HG03108 (cell line): ENCODE data around the gene NELFA.
"Not testable (repeated sequence)": the region's sequence is repeated elsewhere in the genome, so short reads cannot be mapped to it uniquely, and the experiment has no call there.

Experiments
- ATAC-seq: cut with Tn5 transposase; IDR thresholded peaks from one replicate; pipeline ENCODE4 v1.9.1; 2021; ENCODE audit warnings: moderate library complexity; ENCODE audit not compliant: unreplicated experiment

Gene NELFA

DNA sequence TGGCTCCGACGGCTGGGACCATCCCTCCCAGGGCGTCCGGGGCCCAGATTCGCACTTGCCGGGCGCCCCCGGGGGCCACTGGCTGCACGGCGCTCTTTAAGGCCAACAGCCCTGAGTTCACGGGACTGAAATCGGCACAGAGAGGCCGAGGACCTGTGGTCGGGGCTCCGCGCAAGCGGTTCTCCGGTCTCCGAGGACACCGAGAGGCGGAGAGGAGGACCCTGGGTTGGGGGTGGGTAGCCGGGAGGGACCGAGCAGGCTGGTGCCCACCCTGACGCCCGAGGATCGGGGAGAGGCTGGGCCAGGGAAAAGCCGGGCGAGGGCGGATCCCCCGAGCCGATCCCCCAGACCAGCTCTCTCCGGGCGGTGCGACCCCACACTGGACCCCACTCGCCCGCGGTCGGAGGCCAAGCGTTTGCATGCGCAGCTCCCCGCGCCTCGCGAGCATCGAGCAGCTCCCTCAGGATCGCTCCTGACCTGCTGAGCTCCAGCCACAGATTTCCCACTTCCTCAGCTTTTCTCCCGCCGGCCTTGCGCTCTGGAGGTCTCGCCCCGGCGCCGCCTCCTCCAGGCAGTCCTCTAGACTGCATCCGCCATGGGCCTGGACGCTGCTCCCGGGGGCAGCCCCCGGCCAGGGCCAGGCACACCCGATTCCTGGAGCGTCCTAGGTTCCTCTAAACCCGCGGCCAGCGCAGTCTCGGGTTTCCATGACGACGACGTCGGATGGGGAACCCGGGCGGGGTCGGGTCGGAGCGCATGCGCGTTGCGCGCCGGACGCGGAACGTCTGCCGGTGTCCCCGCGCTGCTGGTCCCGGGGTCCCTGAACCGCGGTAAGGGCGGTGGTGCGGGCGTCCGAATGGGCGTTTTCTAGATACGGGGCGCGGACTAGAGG is 32.7 kb upstream of the NELFA start:
- ATAC-seq = no peak

DNA sequence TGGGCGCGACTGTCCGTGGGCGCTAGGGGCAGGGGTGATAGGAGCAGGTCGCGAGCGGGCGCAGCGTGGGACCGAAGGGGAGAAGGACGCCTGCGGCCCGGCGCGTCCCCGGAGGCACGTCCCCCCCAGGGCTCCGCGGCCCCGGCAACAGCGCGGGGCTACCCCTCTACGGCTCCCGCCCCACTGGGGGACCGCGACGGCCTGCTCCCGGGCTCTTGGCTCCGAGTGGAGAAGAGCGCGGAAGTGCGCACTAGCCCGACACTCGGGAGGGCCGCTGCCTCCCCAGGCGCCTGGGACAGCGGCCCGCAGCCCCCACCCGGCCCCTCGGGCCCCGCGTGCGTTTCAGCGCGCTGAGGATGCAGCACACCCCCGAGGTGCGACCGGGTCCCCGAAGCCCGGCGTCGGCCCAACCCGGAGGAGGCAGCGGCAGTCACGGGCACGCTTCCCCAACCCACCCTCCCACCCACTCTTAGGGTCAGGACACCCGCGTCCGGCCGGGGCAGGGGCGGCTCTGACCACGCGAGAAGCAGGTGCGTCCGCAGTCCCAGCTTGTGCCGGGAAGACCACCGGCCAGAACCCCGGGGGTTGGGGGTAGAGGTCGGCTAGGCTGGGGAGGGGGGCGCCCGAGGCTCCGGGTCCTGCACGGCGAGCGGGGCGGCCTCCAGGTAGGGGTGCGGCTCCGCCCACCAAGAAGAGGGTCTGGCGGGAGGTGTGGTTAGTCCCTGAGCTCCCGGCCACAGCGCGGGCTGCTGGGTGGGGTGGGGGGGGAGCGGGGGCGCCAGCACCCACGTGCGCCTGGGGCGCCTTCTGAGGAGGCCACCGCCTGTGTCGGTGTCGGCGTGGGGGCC is 31.8 kb upstream of the NELFA start:
- ATAC-seq = no peak

GRCh38 chr4:2036866-2037265 is 28.1 kb upstream of the NELFA start:
- ATAC-seq = no peak

- ATAC-seq = no peak
Observed at GRCh38 chr4:2036327-2036726, 27.6 kb upstream of the NELFA start.

- ATAC-seq = not testable (repeated sequence)
Observed at GRCh38 chr4:2031161-2031560, 22.4 kb upstream of the NELFA start.

GRCh38 chr4:2027120-2027519 is 18.3 kb upstream of the NELFA start:
- not testable (repeated sequence) for ATAC-seq

DNA sequence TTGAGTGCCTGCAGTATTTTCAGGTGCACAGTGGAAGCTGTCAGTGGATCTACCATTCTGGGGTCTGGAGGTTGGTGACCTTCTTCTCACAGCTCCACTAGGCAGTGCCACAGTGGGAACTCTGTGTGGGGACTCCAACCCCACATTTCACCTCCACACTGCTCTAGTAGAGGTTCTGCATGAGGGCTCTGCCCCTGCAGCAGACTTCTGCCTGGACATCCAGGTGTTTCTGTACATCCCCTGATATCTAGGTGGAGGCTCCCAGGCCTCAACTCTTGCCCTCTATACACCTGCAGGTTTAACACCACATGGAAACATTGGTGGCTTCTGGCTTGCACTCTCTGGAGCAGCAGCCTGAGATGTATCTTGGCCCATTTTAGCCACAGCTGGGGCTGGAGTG is 17.0 kb upstream of the NELFA start:
- ATAC-seq = no peak

DNA sequence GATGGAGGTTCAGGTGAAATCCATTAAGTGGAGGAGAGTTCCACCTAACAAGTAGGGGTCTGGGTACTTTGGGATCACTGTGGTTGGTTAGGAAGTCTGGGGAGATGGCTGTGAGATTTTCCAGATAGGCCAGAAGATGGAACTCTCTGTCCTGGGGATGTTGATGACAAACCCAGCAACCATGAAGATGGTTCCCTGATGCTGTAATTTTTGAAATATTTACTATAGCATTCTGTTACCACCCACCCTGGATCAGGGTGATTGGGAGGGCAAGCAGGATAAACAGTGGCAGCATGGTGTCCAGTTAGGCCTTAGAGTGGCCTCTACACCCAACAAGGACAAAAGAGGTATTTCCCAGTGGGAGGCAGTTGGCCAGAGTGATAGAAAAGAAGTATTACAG is 15.9 kb upstream of the NELFA start:
- ATAC-seq = no peak

GRCh38 chr4:2021358-2022018 is 12.7 kb upstream of the NELFA start:
- ATAC-seq = not testable (repeated sequence)

DNA sequence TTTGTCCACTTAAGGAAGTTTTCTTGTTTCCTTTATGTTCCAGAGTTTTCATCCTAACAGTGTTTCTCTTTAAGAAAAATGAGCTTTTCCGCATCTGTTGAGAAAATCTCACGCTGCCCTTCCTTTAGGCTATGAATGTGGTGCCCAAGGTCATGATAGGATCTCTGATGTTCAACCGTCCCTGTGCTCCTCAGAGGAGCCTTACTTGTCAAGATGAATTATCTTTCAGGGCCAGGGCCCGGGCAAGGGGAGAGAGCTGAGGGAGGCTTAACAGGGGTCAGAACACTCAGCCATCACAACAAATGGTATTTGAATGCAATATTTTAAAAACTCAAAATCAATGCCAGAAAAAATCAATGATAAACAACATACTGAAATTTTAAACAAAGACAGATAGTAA is 6.2 kb upstream of the NELFA start:
- no peak for ATAC-seq

GRCh38 chr4:2011583-2011982 is 2.8 kb upstream of the NELFA start:
- no peak for ATAC-seq

DNA sequence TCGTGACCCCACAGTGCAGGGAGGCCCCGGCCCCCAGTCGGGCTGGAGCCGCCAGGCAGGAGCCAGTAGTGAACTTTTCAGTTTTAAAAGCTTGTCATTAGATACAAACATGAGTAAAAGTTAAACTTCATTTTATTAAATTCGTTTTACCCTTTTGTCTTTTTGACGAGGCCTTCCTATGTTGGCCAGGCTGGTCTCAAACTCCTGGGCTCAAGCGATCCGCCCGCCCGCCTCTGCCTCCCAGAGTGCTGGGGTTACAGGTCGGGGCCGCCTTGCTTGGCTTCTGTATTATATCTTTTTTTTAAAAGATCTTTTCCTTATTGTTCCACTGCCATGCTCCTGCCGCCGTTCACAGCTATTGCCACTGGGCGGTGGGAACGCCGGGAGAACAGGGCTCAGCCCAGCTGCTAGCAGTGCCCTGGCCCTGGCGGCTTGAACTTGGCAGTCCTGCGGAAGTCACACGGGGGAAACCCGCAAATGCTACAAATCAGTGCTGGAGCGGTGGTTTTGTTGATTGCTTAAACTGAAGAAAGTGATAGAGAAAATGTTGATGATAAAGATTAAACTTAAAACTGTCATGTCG is 968 bp upstream of the NELFA start:
- no peak for ATAC-seq

DNA sequence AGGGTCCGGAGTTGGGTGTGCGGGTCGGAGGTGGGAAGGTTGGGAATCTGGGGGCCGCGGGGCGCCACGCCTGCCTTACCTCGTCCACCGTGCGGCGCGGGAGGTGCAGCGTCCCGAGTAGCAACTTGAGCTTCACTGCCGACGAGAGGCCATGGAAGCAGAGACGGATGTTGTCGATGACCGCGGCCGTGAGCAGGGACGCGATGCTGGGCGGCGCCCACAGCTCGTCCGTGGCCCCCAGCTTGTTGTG is 178 bp downstream of the NELFA start:
- ATAC-seq = no peak

- ATAC-seq = no peak
Observed at GRCh38 chr4:2007804-2008670, 737 bp downstream of the NELFA start.

GRCh38 chr4:2006956-2007653 is 1.7 kb downstream of the NELFA start:
- no peak for ATAC-seq

DNA sequence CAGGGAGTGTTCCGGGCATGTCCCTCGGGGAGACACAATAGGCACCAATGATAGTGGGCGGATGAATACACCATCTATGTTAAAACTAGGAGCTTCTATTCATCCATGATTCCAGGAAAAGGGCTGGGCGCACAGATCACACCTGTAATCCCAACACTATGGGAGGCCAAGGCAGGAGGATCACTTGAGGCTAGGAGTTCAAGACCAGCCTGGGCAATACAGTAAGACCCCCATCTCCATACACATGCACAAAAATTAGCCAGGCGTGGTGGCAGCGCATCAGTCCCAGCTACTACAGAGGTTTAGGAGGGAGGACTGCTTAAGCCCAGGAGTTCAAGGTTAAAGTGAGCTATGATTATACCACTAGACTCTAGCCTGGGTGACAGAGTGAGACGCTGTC is 2.4 kb downstream of the NELFA start:
- no peak for ATAC-seq

GRCh38 chr4:2003361-2003760 is 5.4 kb downstream of the NELFA start:
- not testable (repeated sequence) for ATAC-seq

GRCh38 chr4:1999308-1999707 is 9.5 kb downstream of the NELFA start:
- ATAC-seq = not testable (repeated sequence)

DNA sequence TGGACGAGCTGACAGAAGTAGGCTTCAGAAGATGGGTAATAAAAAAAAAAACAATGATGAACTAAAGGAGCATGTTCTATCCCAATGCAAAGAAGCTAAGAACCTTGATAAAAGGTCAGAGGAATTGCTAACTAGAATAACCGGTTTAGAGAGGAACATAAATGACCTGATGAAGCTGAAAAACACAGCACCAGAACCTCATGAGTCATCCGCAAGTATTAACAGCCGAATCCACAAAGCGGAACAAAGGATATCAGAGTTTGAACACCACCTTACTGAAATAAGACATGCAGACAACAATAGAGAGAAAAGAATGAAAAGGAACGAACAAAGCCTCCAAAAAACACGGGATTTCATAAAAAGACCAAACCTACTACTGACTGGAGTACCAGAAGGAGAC is 10.5 kb downstream of the NELFA start:
- no peak for ATAC-seq

GRCh38 chr4:1997712-1998111 is 11.1 kb downstream of the NELFA start:
- ATAC-seq = no peak
